Kidney (tissue), 14 donors: ENCODE results near the gene LGMN. TPM values are rescaled to one million over a fixed set of nuclear protein-coding genes. Genes with fewer than 3 reads are reported as not detected.

Source experiments
- DNase-seq, 5 donors: peaks; one replicate each; pipeline ENCODE4 v3.0.0-alpha.2; 2013 to 2020
- FAIRE-seq: peaks from 2 replicates; lab custom pipeline; 2012; peaks lifted over from hg19 to GRCh38; lab: Jason Lieb, UNC
- H3K27ac ChIP-seq, 2 donors: one replicate each; pipeline ENCODE4 v1.7.0; 2013; ENCODE audit warnings: low read depth in 2 of 2, low read length in 2 of 2, inconsistent platforms in 1 of 2
- H3K27me3 ChIP-seq: one replicate; pipeline ENCODE4 v1.7.1; 2013; ENCODE audit warnings: low read length, inconsistent platforms; ENCODE audit not compliant: control insufficient read depth, insufficient read depth
- H3K36me3 ChIP-seq, 3 donors: one replicate each; pipeline versions ENCODE4 v1.7.0 to v1.7.1; 2013; ENCODE audit warnings: low read length in 3 of 3, control low read depth in 1 of 3, inconsistent platforms in 1 of 3; ENCODE audit not compliant: insufficient read depth in 3 of 3, control insufficient read depth in 2 of 3
- H3K4me1 ChIP-seq, 3 donors: one replicate each; pipeline versions ENCODE4 v1.7.0 to v1.7.1; 2013; ENCODE audit warnings: low read length in 3 of 3, inconsistent platforms in 1 of 3, low read depth in 1 of 3; ENCODE audit not compliant: control insufficient read depth in 2 of 3, insufficient read depth in 2 of 3
- H3K4me3 ChIP-seq, 3 donors: one replicate each; pipeline versions ENCODE4 v1.7.0 to v1.8.1; 2013; ENCODE audit warnings: low read length in 3 of 3, control low read depth in 1 of 3, inconsistent platforms in 1 of 3
- H3K9ac ChIP-seq, 3 donors: one replicate each; pipeline versions ENCODE4 v1.7.0 to v1.7.1; 2013; ENCODE audit warnings: low read length in 3 of 3, control low read depth in 1 of 3, inconsistent platforms in 1 of 3
- H3K9me3 ChIP-seq, 3 donors: one replicate each; pipeline versions ENCODE4 v1.7.0 to v1.7.1; 2013; ENCODE audit warnings: low read length in 3 of 3, control low read depth in 1 of 3, inconsistent platforms in 1 of 3; ENCODE audit not compliant: control insufficient read depth in 2 of 3, insufficient read depth in 1 of 3
- CTCF ChIP-seq: IDR thresholded peaks from 3 replicates; pipeline ENCODE4 v1.5.1; 2012; ENCODE audit warnings: mild to moderate bottlenecking, moderate library complexity, borderline replicate concordance; ENCODE audit not compliant: insufficient read depth; ENCODE audit errors: extremely low read depth
- intact Hi-C: fragments of 100-400 bp; cut with DNase I; formaldehyde crosslinking; loops from one replicate; pipeline ENCODE4 v1.11.1; 2022
- polyA plus RNA-seq: library from polyadenylated mRNA; stranded (reverse); fragments of 350-450 nt; fragmentation: Illumina TruSeq; extraction: RNeasy Lipid Tissue Mini Kit (QIAGEN cat#74804); gene quantifications from one replicate; pipeline ENCODE4 v1.2.3, GENCODE V29; 2014; ENCODE audit warnings: low read depth, low replicate concordance; ENCODE audit not compliant: insufficient read depth
- total RNA-seq: library from RNA; stranded (reverse); fragmentation: NEBNext Ultra II Directional; extraction: Animal tissue kit (Norgen Biotek cat#: 25700); gene quantifications from one replicate; pipeline ENCODE4 v1.2.1, GENCODE V29; 2021
- donor health status: control.
- donor health status: control.
- donor health status: control.
- donor health status: control.
- donor health status: control.
- donor health status: DM: yes; HTN: yes; CAD: no.
- donor health status: Normal renal cell carcinoma (clear cell type).

Gene LGMN
- total and polyA plus RNA-seq, 2 donors from 2014 or later = 66.3 to 200 TPM

- H3K9me3 ChIP-seq = no peaks in the 10 kb centered on the region
- no peaks in the 10 kb centered on the region for H3K27me3 ChIP-seq
- no peak for TF ChIP-seq CTCF
- H3K4me3 ChIP-seq = no peak overlapping the region
- H3K9ac ChIP-seq = no peak overlapping the region
- peaks cover 0 to 9% (median 5%) of the 10 kb centered on the region in 3 donors for H3K4me1 ChIP-seq
- DNase-seq (no peak), FAIRE-seq (no peak)
- H3K36me3 ChIP-seq = no peaks in the 10 kb centered on the region
- no peak overlapping the region for H3K27ac ChIP-seq
- intact Hi-C loops = no loop called here
Measured at GRCh38 chr14:92694807-92695206, 53.6 kb downstream of the LGMN start.

GRCh38 chr14:92693998-92694795 is 54.2 kb downstream of the LGMN start:
- Histone ChIP-seq H3K9me3 (no peaks in the 10 kb centered on the region), H3K9ac (no peak overlapping the region), H3K4me1 (peaks cover 0 to 9% (median 5%) of the 10 kb centered on the region in 3 donors), H3K27ac (no peak overlapping the region), H3K4me3 (no peak overlapping the region), H3K36me3 (no peaks in the 10 kb centered on the region), H3K27me3 (no peaks in the 10 kb centered on the region)
- intact Hi-C loops = no loop called here
- DNase-seq (peak in 1 of 5 donors; percentile 15), FAIRE-seq (no peak)
- no peak for TF ChIP-seq CTCF

GRCh38 chr14:92692822-92693226 is 55.6 kb downstream of the LGMN start:
- FAIRE-seq (no peak), DNase-seq (peak in 3 of 5 donors; percentile 25 to 90 (median 59))
- H3K4me3 ChIP-seq = no peak overlapping the region
- intact Hi-C loops = no loop called here
- peaks cover 0 to 9% (median 5%) of the 10 kb centered on the region in 3 donors for H3K4me1 ChIP-seq
- no peak overlapping the region for H3K9ac ChIP-seq
- H3K9me3 ChIP-seq = no peaks in the 10 kb centered on the region
- peak overlapping the region in 1 of 2 donors; percentile 23 for H3K27ac ChIP-seq
- no peak for TF ChIP-seq CTCF
- no peaks in the 10 kb centered on the region for H3K27me3 ChIP-seq
- H3K36me3 ChIP-seq = no peaks in the 10 kb centered on the region
